IMR-90 (cell line): ENCODE measurements around the gene NFIX. TPM values are rescaled to one million over a fixed set of nuclear protein-coding genes. Genes with fewer than 3 reads are reported as not detected.

Experiments
- BHLHE40 ChIP-seq: fragments of 150-350 bp; IDR thresholded peaks from 2 replicates; pipeline ENCODE4 v1.6.1; 2016; ENCODE audit warnings: mild to moderate bottlenecking, low read depth, low read length
- NFE2L2 ChIP-seq: fragments of 150-350 bp; IDR thresholded peaks from 2 replicates; pipeline ENCODE4 v1.6.1; 2016; ENCODE audit warnings: low read depth, mild to moderate bottlenecking, low read length
- RAD21 ChIP-seq: IDR thresholded peaks from 2 replicates; pipeline ENCODE4 v1.6.1; 2012; ENCODE audit warnings: low read length, improper control_type of control experiment
- polyA plus RNA-seq, 3 experiments: library from polyadenylated mRNA; depleted of rRNA; stranded (reverse); fragments of >200 nt; gene quantifications; 2 replicates each; pipeline ENCODE4 v1.2.3, GENCODE V29; 2012; ENCODE audit warnings: low replicate concordance in 1 of 3
- total RNA-seq: library from RNA; depleted of rRNA; stranded (reverse); fragments of >200 nt; gene quantifications from 2 replicates; pipeline ENCODE4 v1.2.3, GENCODE V29; 2012
- TF ChIP-seq, protein P1 (sequence below): fragments of 150-350 bp; IDR thresholded peaks from 2 replicates; pipeline ENCODE4 v1.6.1; 2017; ENCODE audit warnings: mild to moderate bottlenecking, antibody characterized with exemption, low read length, low read depth

NFIX gene
- total and polyA plus RNA-seq, 2 of the 4 experiments (the other 2 are of a cell fraction): 10.2 to 47.7 TPM

DNA sequence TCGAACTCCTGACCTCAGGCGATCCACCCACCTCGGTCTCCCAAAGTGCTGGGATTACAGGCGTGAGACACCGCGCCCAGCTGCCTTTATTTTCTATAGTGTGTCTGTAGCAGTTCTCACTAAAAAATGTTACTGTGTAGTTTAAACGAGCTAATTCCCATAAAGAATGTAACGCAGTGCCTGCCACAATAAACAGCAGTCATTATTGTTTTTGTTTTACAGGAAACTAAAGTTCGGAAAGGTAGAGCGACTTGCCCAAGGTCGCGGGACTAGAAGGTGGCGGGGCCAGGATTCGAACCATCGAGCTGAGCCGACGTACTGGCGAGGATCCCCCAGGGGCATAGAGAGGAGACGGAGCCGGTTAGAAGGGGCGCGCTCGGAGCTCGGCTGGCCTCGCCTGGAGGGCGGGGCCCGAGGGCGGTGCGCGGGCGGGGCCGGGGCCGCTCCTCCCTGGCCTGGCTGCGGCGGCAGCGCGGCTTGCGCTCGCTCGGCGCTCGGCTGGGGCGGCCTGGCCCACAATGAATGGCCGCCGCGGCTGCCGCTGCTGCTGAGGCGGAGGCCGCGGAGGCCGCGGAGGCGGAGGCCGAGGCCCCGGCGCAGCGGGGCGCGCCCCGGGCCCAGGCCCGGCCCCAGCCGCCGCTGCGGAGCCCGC, 122.6 kb downstream of the NFIX start, which contains the start of gene NACC1 (continued):
- TF ChIP-seq BHLHE40 (no peak), RAD21 (no peak), NFE2L2 (no peak)
- TF ChIP-seq, protein P1, sequence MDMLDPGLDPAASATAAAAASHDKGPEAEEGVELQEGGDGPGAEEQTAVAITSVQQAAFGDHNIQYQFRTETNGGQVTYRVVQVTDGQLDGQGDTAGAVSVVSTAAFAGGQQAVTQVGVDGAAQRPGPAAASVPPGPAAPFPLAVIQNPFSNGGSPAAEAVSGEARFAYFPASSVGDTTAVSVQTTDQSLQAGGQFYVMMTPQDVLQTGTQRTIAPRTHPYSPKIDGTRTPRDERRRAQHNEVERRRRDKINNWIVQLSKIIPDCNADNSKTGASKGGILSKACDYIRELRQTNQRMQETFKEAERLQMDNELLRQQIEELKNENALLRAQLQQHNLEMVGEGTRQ: no peak
